HCT116 (cell line): ENCODE data around the gene U2AF2.

ENCODE experiments used
- POLR2A ChIP-seq: IDR thresholded peaks from 2 replicates; pipeline ENCODE4 v1.7.0; 2011; ENCODE audit warnings: borderline replicate concordance; ENCODE audit not compliant: insufficient read depth, insufficient read length; ENCODE audit errors: extremely low read depth
- SP1 ChIP-seq: IDR thresholded peaks from 2 replicates; pipeline ENCODE4 v1.6.1; 2012; ENCODE audit warnings: low read depth
- TF ChIP-seq, protein P1 (sequence below), 3 experiments: fragments of 200-600 bp in 1 of 3; sonication (generic) in 1 of 3; IDR thresholded peaks in 2 of 3; conservative IDR thresholded peaks in 1 of 3; 2 replicates each; pipeline ENCODE4 v1.5.1; 2012 to 2017; ENCODE audit warnings: low read depth in 2 of 3, low read length in 2 of 3, antibody characterized with exemption in 1 of 3, borderline replicate concordance in 1 of 3, control low read depth in 1 of 3, mild to moderate bottlenecking in 1 of 3, mixed read lengths in 1 of 3, mixed run types in 1 of 3, moderate library complexity in 1 of 3; ENCODE audit not compliant: insufficient read depth in 1 of 3
- TF ChIP-seq, protein P2 (sequence below): IDR thresholded peaks from 2 replicates; pipeline ENCODE4 v1.6.1; 2012
- TF ChIP-seq, protein P3 (sequence below): IDR thresholded peaks from 2 replicates; pipeline ENCODE4 v1.6.1; 2012; ENCODE audit warnings: low read depth

DNA sequence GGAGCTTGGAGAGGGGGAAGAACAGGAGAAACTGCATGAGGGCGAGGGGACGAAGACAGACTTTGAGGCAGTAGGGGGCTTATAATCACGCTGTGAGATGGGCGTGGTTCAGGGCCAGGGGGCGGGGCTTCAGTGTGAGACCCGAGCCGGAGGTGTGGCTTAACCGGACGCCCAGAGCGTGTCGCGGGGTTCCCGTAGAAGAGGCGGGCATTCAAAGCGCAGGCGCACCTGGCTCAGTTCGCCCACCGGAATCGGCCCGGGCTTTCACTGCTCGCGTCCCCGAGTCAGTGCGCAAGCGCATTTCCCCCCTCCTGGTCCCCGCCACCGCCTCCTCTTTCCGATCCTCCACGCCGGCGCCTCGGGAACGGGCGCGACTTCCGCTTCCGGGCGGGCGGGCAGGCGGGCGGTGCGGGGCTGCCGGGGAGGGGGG, 49.6 kb upstream of the U2AF2 start:
- TF ChIP-seq POLR2A (no peak), SP1 (peak; percentile 31; the same call in 1 of the 2 replicates)
- TF ChIP-seq, protein P1, sequence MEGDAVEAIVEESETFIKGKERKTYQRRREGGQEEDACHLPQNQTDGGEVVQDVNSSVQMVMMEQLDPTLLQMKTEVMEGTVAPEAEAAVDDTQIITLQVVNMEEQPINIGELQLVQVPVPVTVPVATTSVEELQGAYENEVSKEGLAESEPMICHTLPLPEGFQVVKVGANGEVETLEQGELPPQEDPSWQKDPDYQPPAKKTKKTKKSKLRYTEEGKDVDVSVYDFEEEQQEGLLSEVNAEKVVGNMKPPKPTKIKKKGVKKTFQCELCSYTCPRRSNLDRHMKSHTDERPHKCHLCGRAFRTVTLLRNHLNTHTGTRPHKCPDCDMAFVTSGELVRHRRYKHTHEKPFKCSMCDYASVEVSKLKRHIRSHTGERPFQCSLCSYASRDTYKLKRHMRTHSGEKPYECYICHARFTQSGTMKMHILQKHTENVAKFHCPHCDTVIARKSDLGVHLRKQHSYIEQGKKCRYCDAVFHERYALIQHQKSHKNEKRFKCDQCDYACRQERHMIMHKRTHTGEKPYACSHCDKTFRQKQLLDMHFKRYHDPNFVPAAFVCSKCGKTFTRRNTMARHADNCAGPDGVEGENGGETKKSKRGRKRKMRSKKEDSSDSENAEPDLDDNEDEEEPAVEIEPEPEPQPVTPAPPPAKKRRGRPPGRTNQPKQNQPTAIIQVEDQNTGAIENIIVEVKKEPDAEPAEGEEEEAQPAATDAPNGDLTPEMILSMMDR (IDR thresholded peaks at IDR 0.05 in 2 of 3, conservative IDR thresholded peaks at IDR 0.05 in 1 of 3; ENCODE audit: borderline replicate concordance in 1 of 3, insufficient read depth in 1 of 3, low read depth in 2 of 3, low read length in 2 of 3): no peak
- TF ChIP-seq, protein P2, sequence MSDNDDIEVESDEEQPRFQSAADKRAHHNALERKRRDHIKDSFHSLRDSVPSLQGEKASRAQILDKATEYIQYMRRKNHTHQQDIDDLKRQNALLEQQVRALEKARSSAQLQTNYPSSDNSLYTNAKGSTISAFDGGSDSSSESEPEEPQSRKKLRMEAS: peak; percentile 69
- TF ChIP-seq, protein P3, sequence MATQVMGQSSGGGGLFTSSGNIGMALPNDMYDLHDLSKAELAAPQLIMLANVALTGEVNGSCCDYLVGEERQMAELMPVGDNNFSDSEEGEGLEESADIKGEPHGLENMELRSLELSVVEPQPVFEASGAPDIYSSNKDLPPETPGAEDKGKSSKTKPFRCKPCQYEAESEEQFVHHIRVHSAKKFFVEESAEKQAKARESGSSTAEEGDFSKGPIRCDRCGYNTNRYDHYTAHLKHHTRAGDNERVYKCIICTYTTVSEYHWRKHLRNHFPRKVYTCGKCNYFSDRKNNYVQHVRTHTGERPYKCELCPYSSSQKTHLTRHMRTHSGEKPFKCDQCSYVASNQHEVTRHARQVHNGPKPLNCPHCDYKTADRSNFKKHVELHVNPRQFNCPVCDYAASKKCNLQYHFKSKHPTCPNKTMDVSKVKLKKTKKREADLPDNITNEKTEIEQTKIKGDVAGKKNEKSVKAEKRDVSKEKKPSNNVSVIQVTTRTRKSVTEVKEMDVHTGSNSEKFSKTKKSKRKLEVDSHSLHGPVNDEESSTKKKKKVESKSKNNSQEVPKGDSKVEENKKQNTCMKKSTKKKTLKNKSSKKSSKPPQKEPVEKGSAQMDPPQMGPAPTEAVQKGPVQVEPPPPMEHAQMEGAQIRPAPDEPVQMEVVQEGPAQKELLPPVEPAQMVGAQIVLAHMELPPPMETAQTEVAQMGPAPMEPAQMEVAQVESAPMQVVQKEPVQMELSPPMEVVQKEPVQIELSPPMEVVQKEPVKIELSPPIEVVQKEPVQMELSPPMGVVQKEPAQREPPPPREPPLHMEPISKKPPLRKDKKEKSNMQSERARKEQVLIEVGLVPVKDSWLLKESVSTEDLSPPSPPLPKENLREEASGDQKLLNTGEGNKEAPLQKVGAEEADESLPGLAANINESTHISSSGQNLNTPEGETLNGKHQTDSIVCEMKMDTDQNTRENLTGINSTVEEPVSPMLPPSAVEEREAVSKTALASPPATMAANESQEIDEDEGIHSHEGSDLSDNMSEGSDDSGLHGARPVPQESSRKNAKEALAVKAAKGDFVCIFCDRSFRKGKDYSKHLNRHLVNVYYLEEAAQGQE: no peak
